ENCODE data around the gene STAB1.
"Not testable (repeated sequence)": the region's sequence is repeated elsewhere in the genome, so short reads cannot be mapped to it uniquely, and the experiment has no call there.

STAB1 gene

DNA sequence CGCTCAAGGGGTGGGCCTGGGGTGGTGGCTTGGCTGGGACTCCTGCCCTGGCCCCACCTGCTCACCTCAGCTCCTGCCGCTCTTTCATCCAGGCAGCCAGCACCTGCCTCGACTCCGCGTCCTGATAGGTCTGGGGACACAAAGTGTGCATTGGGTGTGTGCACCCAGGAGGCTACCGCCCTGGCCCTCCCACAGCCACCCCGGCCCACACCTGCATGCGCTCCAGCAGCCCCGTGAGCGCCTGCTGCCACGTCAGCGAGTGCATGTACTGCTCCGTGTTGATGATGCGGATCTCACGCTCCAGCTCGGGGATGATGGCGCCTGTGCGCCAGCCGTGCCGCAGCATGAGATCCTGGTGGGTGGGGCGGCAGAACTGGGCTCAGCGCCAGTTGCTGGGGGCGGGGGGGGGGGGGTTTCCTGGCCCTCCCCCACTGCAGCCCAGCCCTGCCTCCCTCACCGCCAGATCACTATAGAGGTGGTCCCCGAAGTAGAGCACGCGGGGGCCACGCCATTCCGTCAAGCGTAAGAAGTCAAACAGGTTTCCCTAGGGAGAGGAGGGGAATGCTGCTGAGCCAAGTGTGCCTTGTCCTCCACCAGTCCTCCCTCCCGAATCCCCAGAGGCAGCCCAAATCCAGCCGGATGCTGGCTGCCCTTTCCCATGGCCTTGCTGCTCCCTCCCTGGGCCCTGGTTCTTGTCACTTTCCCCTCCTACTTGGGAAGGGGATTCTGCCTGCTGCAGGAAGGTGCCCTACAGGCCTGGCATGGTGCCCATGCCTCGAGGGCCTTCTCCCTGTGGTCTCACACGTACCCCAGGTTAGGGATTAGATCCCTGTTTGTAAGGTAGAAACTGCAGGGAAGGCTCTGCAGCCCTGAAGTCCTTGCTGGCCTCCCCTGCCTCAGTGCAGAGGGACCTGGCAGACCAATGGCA is 29.9 kb downstream of the STAB1 start:
- no peak for DNase-seq

DNA sequence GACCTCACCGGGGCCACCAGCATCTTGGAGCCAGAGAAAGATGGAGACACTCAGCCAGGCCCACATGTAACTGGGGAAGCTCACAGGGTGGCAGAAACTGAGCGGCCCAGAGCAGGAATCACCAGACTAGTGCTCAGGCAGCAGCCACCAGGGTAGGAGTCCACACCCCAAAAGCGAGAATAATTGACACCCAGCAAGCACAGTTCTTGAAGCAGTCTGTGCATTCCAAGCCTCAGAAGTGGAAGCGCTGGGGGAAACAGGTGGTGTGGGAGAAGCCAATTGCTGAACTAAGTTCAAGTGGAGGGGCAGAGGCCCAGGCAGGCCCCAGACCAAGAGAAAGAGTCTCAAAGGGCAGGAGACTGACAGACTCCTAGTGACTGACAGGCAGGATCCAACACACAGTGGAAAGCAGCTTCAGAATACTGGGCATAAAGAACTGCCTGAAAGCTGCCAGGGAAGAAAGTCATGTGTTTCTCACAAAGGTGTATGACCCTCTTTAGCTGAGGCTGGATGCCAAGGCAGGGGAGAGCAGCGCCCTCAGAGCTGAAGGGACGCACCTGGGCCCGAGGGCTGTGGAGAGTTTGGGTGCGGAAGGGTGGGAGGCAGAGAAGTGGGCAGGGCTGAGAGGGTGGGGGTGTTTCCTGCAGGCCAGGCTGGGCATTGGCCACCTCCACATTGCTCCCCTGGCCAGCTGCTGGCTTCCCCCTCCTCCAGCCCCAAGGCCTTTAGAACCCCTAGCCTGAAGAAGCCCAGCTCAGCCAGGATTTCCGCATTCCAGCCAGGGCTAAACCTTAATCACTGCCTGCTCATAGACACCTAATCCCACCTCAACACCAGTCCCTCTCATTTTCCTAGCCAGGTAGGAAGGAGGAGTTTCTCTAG is 30.8 kb downstream of the STAB1 start:
- DNase-seq: no peak

DNA sequence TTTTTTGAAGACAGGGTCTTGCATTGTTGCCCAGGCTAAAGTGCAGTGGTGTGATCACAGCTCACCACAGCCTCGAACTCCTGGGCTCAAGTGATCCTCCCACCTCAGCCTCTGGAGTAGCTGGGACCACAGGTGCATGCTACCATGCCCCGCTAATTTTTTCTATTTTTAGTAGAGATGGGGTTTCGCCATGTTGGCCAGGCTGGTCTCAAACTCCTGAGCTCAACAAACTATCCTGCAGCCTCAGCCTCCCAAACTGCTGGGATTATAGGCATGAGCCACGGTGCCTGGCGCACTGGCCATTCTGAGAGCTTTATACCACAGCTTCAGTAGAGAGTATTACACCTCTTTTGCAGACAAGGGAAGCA is 31.5 kb downstream of the STAB1 start:
- DNase-seq: not testable (repeated sequence)

DNA sequence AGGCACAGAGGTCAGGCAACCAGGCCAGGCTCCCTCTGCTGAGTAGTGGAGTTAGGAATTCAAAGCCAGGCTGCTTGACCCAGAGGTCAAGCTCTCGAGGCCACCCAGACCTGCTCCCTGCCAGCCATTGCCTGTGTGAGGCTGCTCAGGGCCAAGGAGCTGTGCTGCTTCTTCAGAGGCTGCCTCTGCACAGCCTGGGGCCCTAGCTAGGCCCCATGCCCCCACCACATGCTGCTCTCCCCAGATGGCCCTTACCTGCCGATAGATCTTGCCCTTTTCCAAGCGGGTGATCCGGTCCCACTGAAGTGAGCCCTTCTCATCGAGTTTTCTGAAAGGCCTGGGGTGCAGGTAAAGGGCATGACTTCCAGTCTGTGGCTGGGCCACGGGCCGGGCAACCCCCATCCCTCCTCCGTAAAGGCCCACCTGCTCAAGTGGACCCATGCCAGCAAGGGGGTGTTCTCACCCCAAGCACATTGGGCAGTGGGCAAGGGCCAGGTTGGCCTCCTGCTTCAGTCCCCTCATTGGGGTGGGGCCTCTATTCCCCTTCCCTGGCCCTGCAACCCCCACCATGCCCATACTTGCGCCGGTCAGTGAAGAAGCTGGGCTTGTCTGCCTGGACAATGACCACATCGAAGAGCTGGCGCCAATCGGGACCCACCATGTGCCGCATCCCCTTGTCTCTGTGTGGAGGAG is 32.0 kb downstream of the STAB1 start:
- DNase-seq: no peak

DNA sequence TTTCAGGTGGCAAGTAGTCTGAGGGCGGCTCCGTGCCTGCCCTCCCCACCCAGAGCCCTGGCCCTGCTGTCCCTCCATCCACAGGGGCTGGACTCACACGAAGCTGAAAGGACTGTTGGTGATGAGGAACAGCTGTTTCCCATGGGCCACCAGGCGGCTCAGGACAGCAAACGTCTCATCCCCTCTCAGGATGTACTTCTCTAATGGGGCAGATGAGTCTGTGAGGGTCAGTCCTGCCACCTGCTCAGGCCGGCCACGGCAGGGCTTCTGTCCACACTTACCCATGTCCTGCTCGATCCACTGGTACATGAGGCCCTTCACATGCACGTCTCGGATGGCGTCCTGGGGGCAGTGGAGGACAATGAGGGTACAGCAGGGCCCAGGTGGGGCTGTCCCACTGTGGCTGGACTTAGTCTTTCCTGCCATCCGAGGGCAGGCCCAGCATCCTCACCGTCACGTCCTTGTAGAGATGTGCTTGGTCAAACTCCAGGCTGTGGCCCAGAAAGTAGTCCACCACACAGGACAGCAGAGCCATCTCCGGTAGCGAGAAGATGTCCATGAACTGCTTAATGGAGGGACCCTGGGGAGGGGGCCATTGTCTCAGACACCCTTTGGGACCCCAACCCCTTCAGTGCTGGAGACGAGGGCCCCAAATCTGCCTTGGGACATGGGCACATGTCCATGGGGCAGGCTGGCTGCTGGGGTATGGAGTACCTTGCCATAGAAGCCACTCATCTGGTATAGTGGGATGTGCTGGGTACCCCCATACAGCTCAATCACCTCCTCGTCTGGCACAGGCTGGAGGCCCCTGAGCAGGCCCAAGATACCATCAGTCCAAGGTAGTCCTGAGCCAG is 32.8 kb downstream of the STAB1 start:
- DNase-seq: no peak

DNA sequence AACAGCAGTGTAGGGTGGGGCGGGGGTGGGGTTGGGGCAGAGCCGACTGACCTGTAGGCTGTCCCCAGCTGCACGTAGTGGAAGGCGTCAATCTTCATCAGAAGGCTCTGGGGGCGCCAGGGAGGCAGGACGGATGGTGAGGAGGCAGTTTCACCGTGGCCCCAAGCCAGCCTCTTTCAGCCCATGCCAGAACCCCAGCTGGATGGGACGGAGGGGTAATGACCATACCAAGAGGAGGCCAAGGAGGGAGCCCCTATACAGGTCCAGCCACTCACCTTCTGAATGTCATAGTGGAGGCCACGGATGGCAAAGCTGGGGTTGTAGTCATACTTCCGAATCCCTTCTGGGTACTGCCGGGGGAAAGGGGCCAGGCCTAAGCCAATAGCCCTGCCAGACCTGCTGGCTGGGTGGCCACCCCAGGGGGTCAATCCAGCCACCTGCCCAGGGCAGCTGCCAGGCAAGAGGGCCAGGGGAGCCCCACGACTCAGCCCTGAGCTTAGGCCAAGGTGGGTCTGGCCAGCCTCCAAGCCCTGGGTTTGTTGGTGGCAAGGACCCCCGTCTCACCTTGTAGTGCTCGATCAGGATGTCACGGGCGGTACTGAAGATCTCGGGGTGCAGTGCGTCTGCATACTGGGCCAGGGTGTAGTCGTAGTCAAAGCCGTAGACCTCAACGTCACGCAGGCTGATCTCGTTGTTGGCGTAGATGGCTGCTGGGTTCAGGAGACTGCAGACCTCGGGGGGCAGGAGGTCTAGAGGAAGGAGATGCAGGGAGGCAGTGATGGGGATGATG is 33.6 kb downstream of the STAB1 start:
- DNase-seq: peak; percentile 1

DNA sequence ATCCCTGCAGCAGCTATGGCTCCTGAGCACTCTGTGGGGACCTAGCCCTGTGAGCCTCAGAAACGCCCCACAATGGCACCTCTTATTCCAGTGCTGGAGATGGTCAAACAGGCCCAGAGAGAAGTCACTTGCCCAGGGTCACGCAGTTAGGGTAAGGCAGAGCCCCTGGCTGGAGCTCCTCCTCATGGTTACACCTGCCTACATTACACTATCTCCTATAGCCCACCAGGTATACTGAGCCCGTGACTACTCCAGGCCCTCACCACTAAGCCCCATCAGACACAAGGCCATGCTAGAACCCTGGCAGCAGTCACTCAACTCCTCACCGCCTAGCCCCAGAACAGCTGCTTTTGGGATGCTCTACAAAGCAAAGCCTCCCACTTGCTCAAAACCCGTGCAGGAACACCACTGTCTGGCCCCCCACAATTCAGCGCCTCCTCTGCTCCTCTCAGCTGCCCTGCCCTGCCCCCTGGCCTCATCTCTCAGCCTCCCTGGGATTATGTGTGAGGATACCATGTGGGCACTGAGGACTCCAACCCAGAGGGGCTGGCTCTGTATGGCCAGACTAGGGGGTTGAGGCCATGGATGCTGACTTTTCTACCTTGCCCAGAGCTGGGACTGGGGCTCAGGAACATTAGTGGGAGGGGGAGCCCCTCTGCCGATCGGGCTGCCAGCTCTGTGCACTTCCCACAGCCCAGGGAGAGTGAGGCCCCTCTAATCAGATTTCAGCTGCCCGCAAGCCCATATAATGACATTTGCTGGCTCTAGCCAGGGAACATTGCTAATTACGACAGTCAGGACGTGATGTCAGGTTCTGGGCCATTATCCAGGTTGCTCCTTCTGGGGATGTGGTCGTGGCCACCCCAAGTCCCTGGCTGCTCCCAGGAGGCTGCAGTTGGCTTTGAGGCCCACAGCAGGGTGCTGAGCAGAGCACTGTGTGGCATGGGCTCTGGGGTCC is 34.5 kb downstream of the STAB1 start:
- DNase-seq: peak; percentile 0

DNA sequence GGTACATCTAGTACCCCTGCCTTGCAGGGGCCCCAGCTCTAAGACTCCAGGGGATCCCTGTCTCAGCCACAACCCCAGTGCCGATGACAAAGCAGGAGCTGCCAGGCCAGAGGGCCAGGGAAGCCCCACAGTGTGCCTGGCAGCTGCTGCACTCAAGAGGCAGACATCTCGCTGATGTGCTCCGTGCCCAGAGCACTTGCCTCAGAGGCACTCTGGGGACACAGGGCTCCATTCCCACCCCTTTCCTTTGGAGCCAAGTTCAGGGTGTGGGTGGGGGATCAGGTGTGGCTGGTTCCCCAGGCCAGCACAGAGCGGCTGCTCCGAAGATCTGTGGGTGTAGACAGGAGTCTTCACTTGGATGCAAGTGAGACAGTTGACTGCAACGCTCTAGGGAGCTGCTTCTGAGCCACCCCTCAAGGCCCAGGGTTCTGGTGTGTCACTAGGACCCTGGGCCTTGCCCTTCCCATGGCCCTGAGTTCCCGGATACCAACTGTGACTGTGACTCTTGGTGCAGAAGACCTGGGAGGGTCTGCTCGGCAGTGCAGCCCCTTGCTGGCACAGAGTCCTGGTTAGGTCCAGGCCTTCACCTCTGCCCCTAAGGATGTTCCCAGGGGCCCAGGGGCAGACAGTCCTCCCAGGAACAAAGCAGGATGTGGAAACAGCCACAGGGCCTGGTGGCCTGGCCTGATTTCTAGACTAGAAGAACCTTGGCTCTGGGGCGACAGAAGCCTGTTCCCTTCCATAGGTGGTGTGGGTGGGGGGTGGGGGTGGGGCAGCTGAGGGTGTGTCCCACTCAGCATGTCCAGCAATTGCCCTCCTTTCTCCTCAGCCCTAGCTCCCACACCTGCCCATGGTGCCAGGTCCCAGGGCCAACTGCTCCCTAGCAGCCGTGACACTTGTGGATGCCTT is 36.0 kb downstream of the STAB1 start:
- DNase-seq: no peak

DNA sequence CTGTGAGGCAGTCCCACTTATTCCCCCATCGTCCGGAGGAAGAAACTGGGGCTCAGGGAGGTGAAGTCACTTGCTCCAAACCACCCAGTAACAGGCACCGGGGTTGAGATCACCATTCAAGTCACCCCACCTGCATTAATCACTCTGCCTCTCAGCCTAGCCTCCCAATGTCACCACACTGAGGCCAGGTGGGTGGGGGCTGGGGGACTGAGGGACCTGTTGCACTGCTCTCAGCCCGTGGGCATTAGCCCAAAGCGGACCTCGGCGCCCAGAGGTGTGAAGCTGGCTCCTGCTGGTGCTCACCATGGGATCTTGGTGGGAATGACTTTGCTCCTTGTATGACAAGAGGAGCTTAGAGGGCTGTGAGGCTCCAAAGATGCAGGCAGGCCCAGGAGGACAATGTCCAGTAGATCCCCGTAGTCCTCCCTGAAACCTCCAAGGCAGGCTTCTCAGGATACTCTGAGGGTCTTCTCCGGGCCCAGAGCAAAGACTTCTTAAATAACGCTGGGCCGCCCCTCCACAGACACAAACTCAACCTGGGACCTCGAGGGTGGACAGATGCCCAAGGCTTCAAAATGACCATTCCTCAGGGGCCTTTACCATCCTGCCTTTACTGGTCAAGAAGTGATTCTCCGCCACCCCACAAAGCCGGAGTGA is 36.9 kb downstream of the STAB1 start:
- DNase-seq: no peak

DNA sequence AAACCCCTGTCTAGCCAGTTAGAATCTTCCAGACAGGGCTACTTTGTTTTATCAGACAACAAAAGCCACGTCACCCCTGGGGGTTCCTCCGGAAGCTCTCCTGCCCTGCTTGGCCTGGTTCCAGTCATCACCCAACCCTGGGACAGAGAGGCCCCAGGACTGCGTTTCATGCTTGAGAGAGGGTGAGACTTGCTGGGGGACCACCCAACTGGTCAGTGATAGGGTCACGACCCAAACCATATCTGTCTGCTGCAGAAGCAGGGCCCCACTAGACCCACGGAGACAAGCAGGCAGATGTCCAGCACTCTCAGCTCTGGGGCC is 37.3 kb downstream of the STAB1 start:
- no peak for DNase-seq

DNA sequence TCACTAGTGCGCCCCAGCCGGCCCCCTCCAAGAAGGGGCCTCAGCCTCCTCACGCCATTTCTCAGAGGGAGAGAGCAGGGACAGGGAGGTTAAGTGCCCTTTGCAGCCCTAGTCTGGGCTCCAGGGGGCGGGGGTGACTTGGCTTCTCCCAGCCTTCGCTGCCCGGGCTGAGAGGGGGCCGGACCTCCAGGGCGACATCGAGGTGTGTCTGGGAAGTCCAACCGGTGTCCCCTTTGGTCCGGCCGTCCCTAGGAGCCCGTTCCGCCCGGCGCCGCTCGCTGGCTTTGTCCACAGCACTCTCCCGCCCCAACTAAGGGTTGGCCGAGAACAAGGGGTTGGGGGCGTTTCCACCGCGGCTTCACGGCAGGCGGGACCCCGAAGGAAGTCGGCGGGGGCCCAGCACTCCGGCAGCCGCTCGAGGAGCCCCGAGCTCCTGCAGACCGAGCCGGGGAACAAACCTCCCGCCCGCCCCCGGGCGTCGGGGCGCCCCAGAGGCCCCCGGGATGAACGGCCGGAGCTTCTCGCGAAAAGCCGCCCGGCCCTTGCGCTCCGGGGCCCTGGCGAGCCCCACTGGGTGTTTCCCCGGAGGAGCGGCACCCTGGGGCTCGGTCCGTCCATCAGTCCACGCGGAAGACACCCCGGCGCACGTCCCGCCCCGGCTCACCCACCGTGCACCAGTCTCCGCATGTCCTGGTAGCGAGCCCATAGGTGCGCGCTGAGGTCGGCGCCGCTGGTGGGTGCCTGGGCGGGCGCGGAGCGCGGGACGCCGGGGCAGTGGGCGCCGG is 37.9 kb downstream of the STAB1 start:
- peak; percentile 36 for DNase-seq

DNA sequence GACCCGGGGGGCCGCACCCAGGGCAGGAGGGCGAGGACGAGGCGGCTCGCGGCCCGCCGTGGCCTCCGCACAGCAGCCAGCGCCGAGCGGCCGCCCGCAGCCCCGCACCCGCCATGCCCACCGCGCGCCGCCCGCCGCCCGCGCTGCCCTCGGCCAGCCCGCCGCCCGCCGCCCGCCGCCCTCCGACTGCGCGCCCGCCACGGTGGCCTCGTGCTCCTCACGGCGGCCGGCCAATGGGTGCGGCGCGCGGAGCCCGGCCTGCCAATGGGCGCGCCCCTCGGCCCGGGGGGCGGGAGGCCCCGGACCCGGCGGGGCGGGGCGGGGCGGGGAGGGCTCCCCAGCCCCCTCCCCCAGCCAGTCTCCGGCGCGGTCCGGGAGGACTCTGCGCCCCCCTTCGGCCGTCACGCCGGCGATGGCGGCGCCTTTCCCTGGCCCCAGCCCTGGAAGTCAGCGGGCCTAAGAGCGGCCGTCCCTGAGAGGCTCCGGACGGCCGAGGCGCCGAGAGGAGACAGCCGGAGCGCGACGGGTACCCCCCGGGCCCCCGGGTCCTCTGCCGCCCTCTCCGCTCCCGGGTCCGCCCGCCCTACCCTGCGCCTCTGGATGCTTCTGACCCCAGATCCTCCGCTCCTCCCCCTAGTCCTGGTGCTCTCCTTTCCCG is 38.6 kb downstream of the STAB1 start, which contains the start of gene NT5DC2:
Gene NT5DC2 (minus strand): TSS at position 235 of the 658 bp plus-strand sequence. CDS start 120 bp downstream, at position 115.
- peak; percentile 72 for DNase-seq

DNA sequence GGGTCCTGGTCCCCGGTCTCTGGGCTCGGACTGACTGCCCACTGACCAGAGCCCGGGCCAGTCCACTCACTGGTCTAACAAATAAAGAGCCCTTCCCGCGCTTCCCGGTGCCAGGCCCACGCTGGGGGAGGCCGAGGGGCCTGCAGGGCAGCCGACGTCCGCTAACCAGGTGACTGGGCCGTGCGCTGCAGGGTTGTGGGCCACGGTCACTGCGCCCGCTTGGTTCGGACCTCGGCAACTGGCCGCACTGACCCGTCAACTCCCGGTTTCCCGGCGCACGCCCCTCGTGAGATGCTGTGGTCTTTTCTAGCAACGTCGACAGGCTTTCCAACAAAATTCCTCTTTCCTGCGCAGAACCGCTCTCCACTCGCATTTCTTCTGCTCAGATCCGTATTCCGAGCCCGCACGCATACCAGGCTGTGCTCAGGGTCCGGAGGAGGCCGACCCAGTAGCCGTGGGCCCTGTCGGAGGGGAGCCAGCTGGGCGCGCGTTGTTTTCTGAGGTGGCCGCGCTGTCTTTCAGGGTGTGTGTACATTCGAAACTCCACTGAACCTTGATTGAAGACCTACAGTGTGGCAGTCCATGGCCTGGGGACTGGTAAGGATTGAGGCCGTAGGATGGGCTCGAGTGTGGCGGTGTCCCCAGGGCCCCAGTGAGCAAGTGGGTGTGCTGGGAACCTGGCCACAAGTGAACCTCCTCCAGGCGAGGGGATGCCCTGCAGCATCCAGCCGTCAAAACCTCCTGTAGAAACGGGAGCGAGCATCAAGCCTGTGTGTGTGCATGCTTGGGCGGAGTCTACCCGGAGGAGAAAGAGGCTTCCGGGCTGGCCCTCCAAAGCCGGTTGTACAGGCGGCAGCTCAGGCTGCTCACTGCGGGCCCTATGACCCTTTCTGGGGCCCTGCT is 39.4 kb downstream of the STAB1 start:
- no peak for DNase-seq

DNA sequence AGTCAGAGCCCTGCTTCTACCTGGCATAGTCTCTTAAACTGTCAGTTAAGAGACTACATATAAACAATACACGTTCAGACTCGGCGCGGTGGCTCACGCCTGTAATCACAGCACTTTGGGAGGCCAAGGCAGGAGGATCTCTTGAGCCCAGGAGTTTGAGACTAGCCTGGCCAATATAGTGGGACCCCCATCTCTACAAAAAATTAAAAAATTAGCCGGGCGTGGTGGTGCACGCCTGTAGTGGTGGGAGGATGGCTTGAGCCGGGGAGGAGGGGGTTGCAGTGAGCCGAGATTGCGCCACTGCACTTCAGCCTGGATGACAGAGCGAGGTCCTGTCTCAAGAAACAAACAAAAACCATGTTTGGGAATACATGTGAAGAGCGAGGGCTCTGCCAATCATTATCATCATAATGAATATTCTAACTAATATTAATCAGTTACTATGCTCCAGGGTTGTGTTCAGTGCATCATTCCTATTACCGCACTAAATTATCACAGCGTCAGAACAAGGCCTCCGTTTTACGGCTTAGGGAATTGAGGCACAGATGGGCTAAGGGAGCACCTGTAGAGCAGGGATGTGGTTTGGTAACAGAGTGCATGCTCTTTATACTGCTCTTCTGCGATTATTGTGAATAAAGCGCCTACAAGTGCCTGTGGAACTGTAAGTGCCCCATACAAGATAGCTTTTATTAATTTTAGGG is 40.4 kb downstream of the STAB1 start:
- DNase-seq: no peak

DNA sequence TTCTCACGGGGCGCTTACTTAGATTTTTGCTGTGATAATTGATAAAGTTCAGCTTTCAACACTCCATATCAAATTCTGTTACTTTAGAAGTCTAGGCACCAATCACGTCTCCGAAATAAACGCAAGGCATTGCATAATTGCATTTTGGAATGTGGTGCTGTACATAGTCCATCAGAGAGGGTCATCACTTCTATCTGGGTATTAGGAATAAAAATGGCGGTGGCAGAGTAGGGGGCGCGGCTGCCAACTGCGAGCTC is 40.9 kb downstream of the STAB1 start:
- no peak for DNase-seq

Data from stimulated activated CD4-positive, alpha-beta T cell treated with anti-CD3 and anti-CD28 coated beads, Interleukin-4, amount 100 ng/mL, for 1 hour (primary cell).